HG03354 (cell line): ENCODE results near the gene SLC19A1.

ENCODE experiments used
- ATAC-seq: cut with Tn5 transposase; IDR thresholded peaks from one replicate; pipeline ENCODE4 v1.9.1; 2021; ENCODE audit warnings: mild to moderate bottlenecking; ENCODE audit not compliant: unreplicated experiment, poor library complexity, severe bottlenecking

The SLC19A1 gene

DNA sequence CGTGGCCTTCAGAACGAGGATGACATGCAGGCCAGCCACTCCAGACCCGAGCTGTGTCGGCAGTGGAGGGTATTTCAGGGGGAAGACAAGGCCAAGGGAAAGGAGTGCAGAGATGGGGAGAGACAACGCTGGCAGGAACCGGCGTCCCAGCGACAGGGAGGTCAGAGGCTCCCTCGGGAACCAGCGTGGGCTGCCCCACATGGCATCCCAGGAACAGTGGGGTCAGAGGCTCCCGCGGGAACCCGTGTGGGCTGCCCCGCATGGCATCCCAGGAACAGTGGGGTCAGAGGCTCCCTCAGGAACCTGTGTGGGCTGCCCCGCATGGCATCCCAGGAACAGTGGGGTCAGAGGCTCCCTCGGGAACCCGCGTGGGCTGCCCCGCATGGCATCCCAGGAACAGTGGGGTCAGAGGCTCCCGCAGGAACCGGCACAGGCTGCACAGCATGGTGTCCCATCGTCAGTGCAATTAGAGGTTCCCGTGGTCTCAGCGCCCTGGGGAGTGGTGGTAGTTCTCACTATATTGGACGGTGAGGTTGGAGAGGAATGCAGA is 43.0 kb downstream of the SLC19A1 start:
- no peak for ATAC-seq

DNA sequence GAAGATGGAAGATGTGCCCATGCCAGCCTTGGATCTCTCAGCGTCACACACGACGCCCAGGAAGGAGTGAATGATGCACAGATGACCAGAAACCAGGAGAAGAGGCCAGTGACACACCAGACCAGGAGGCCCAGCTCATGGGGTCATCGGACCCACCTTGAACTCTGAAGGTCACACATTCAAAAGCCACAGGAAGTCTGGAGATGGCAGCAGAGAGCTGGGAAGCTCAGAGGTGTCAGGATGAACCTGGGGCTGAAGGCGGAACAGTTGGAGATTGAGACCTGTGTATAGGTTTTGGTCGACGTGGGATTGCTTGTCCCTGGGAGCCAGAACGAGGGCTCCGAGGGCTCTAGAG is 43.6 kb downstream of the SLC19A1 start:
- no peak for ATAC-seq

DNA sequence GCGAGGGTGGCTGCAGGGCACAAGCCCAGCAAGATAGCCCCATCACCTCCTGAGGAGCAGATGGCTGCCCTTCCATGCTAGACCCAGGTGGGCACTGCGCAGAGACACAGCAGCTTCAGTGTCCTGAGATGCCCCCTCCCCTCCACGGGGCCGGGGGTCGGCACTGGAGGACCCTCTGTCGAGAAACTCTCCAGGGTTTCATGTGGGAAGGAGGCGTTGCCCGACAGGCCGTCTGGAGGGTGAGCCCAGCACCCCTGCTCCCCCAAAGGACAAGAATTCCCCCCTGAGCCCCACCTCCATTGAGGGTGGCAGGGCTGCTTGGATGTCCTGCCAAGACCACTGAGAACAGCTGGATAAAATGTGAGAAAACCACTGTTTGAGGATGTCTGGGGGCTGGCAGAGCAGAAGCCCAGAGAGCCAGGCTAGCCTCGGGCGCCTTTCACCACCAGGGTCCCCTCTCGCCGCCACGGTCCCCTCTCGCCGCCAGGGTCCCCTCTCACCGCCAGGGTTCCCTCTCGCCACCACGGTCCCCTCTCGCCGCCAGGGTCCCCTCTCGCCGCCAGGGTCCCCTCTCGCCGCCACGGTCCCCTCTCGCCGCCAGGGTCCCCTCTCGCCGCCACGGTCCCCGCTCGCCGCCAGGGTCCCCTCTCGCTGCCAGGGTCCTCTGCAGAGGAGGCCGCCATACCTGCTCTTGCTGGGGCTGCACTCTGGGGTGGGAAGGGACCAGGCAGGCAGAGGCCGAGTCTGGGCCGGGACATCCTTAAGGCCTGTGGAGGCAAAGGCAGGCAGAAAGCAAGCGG is 44.2 kb downstream of the SLC19A1 start:
- ATAC-seq: no peak

DNA sequence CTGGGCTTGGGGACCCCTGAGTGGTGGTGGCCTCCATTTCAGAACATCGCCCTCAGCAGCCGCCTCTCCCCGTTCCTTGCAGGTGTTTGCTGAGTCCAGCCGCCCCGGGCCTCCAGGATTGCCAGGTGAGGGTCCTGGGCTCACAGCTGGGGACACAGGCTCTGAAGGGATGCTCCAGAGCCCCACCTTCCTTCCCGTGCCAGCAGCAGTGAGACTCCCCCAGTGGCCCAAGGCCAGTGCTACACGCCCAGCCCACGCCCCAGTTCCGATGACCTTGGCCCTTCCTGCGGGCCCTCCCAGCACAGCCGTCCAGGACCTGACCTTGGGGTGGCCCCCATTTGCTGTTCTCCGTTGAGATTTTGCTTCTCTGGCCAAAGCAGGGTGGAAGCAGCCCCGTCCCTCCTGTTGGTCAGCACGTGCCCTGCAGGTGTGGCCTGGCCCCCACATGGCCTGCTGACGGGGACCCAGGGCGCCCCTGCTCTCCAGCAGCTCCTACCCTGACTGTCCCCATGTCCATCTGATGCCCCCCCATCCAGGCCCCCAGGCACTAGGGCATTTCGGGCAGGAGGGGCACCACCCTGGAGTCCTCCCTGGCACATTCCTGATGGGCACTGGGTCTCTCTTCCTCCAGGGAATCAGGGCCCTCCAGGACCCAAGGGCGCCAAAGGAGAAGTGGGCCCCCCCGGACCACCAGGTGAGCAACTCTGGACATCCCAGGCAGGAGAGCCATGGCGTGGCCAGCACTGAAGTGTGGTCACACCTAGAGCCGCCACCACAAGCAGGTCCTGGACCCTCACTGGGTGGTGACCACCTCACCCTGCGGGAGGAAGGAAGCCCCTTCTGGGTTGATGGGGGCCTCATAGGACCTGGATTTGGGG is 45.0 kb downstream of the SLC19A1 start:
- no peak for ATAC-seq

DNA sequence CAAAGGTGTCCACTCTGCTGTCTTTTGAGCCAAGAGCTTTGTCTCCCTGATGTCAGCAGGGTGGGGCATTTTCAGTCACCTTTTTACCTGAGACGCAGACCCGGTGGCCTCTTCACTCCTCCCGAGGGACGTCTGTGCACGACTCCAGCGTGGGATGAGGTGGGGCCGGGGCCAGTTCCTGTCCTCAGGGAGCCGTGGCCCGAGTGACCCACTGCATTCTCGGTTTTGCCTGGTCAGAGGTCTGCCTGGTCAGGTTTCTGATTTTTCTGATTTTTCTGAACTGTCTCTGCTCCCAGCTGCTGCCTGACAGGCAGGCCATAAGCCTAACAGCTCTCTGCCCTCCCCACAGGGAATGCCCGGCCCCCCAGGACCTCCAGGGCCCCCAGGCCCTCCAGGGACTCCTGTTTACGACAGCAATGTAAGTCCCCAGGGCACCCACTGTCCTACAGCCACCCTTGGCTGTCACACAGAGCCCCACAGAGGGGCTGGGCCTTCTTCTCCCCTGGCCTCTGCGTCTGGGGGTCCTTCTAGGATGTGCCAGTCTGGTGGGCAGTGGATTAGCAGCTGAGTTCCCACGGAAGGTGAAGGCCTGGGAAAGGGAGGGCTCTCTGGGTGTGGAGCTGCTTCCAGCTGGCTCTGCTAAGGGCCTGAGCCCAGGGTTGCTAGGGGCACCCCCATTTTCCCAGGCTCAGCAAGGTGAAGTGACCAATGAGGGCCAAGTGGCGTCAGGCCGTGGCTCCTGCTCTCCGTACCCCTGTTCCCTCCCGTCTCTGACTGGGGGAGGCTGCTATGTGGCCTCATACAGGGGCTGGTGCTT is 45.9 kb downstream of the SLC19A1 start:
- ATAC-seq: no peak

DNA sequence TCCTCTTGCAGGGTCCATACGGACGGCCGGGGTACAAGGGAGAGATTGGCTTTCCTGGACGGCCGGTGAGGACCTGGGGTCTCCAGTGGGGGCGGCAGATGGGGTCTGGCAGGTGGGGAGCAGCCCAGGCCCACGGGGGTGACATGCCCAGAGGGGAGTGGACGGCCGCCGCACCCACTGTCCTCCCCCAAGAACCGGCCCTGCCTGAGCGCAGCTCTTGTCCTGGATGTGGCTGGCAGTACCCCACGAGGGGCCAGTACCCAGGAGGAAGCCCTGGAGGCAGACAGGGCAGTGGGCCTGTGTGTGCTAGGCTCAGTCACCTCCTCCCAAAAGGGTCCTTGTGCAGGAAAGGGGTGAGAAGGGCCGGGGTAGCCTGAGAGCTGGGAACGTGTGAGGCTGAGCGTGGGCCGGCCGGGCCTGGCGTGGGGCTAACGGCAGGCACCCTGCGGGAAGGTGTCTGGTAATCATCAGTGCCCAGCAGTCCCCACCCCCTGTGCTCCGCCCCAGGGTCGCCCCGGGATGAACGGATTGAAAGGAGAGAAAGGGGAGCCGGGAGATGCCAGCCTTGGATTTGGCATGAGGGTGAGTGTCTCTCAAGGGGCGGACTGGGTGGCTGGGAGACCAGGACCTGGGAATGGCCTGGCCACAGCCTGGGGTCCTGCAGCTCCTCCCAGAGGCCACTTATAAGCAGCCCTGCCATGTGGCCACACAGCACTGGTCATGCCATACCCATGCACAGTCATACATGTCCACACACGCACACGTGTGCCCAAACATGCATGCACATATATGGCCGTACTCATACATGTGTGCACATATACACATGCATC is 47.2 kb downstream of the SLC19A1 start:
- no peak for ATAC-seq

DNA sequence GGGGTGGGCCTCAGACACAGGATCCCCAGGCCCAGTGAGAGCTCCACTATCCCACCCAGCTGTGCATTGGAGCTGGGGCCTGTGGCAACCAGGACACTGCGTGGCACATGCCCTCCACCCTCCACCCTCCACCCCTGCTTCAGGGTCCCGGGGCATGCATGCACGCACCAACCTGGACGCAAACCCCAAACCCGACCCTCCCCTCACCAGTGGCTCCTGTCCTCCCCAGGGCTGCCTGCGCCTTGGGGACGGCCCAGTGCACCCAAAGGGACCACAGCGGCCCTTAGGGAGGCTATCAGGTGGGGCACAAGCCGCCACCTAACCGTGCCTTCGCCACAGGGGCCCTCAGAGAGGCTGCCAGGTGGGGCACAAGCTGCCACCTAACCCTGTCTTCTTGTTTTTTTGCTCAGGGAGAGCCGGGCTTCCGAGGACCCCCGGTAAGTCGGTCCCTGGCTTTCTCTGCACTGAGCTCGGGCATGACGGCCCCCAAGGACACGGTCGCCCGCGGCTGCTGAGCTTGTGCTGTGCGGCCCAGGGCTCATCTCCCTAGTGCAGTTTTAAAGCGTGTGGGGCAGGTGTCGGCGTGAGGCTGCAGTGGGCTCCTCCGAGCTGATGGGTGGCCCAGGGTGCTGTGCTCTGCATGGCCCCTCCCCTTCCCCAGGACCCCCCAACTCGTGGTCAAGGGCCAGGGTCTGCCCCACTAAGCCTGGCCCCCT is 47.9 kb downstream of the SLC19A1 start:
- ATAC-seq: no peak

DNA sequence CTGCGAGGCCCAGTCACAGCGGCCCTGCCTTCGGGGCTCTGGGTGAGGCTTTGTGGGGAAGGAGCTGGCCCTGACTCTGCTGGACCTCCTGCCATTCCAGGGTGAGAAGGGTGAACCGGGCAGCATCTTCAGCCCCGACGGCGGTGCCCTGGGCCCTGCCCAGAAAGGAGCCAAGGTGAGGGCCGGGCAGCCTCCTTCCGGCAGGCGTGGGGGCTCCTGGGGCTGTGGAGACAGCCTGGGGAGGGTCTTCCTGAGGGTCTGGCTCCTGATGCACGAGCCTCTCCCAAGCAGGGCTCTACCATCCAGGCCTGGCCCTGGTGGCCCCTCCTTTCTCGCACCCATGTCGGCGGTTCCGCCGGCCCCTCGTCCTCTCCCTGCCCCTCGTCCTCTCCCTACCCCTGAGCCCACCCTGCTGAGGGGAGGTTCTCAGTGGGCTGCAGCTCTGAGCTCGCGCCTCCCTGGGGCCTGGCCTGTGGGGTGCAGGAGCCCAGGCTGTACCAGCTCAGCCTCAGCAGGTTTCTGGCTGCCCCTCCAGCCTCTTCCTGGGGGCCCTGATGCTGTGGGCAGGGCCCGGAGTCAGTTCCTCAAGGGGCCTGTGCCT is 48.7 kb downstream of the SLC19A1 start:
- no peak for ATAC-seq

DNA sequence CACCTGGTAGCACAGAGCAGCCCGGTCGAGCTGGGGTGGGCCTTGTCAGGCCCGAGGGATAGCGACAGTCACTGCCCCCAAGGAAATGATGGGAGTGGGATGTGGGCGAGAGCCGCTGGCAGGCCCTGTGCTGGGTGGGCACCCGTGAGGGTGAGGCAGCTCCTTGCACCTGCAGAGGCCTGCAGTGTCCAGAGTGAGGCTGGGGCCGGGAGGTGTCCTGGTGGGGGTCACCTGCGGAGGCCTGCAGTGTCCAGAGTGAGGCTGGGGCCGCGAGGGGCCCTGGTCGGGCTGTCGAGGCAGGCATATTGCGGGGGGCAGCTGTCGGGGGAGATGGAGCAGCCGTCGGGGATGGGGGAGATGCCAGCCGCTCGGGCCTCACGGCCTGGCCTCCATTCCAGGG is 49.5 kb downstream of the SLC19A1 start:
- ATAC-seq: no peak

DNA sequence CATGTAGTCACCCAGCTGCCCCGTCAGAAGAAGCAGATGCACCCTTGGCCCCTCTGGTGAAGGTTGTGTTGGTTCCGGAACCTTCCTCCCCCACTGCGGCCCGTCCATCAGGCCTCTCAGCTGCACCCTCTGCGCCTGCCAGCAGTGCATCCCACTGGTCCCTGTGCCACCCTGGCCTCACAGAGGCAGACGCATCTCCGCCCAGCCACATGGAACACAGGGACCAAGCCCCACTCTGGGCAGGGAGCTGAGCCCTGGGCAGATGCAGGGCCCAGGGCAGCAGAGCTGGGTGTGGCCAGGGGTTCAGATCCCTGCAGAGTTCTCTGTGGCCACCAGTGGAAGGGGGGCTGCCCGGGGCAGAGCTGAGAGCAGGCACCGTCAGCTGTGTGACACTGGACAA is 50.6 kb downstream of the SLC19A1 start:
- ATAC-seq: no peak

DNA sequence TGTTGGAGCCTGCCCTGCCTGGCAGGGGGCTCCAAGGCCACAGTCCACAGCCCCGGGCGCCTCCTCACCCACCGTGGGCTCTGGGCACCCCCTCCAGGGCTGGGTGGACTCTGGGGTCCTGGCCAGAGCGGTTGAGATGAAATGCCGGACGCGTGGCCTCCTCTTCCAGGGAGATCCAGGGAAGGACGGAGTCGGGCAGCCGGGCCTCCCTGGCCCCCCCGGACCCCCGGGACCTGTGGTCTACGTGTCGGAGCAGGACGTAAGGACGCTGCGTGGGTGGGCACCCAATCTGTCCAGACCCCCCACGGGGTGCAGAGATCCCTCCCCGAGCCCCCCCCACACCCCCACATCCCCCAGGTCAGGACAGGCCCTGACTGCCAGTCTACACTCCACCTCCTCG is 51.2 kb downstream of the SLC19A1 start:
- no peak for ATAC-seq

DNA sequence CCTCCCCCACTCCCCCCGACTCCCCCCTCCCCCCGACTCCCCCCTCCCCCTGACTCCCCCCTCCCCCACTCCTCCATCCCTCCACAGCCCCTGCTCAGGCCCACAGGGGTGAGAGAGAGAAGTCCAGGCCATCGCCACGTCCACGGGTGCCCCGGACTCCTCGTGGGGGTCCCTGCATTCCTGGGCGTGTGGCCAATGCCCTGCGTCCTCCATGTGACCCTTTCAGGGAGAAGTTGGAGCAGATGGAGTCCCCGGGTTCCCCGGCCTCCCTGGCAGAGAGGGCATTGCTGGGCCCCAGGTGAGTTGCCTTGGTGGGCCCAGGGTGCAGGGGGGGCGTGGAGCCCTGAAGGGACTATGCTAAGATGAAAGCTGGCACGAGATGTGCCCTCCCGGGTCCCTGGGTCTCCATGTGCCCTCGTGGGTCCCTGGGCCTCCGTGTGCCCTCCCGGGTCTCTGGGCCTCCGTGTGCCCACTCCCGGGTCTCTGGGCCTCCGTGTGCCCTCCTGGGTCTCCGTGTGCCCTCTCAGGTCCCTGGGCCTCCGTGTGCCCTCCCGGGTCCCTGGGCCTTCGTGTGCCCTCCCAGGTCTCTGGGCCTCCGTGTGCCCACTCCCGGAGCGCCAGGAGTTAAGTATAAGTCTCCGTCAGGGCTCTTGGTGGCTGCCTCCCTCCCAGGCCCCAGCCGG is 52.0 kb downstream of the SLC19A1 start:
- no peak for ATAC-seq

DNA sequence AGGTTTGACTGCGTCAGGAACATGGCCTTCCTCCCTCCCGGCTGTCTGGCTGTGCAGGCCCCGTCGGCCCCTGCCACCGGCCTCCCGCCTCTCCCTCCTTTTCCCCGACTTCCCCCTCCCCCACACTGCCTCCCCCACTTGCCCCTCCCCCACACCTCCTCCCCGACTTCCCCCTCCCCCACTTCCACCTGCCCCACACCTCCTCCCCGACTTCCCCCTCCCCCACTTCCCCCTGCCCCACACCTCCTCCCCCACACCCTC is 52.6 kb downstream of the SLC19A1 start:
- ATAC-seq: no peak

DNA sequence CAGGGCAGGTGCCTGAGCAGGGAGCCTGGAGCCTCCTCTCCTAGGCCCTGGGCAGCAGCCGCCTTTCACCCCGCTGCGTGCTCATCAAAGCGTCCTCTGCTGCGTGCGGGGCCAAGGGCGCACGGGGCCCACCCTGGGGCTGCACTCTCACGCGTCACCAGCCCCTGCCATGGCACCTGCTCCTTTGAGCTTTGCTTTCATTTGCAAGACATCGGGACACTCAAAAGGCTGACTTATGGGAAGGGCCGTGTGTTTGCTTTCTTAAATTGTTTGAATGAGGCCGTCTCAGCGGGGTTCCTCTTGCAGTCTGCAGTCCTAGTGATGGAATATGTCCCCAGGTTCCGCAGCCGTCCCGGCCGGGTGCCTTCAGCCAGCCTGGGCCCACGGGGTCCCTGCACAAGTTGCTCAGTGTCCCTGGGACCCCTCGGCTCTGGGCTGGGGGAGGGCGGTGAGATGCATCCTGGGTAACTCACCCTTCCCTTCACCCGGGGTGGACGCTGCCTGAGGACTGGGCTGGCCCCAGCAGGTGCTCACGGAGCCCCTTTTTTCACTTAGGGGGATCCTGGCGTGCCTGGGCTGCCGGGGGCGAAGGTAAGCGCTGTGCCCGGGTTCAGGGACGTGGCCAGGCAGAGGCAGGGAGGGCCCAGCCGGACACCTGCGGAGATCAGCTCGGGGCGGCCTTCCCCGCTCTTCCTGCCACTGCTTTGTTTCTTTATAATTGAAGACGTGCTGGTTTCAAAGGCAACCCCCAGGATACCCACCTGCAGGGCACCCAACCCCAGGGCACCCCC is 53.1 kb downstream of the SLC19A1 start:
- no peak for ATAC-seq

DNA sequence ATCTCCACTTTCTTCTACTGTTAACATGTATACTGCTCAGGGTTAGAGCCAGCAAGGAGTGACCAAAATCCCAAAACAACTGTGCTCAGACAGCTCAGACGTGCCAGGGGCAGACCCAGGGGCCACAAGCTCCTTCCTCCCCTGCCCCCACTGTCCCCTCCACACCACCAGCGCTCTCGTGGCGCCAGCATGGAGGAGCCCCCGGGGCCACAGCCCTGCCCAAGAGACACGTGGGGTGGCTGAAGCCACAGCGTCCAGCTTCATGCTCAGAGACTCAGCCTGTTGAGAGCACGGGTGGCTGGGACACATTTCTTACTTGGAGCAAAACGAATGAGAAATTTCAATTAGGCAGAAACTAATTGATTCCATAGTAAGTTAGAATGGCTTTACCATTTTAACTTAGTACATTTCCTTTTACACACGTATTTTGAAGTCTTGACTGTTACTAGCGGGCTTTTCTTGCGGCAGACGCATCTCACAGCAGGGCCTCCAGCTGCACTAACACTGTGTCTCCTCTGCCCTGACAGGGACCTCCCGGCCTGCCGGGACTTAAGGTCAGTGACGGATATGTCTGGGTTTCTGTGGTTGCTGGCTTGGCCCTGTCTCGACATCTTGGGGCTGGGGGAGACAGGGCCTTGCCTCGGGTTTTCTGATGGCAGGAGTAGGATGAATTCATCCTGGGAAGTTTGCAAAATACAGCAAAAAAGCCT is 54.2 kb downstream of the SLC19A1 start:
- ATAC-seq: no peak

DNA sequence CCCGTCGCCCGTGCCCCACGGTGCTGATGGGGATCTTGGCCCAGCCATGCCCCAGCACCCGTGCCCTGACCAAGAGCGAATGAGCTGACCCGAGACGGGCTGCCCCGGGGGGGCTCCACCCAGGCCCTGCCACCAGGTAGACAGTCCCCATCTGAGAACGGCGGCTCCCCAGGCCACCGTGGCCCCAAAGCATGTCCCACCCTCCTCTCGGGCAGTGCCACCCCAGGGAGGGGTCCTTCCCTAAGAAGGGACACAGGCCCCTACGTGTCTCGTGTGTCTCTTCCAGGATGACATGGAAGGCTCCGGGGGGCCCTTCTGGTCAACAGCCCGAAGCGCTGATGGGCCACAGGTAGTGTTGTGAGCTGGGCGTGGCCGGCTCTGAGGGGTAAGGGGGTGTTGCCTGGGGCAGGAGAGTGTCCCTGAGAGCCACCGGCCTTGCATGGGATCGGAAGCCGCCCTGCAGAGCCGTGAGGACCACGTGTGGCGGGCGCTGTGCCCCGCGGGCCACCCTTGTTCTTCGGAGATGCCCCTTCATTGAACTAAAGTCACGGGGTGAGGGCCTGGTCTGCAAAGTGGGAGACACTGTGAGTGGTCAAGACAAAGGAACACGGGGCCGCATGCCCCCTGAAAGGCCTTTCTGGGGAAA is 55.0 kb downstream of the SLC19A1 start:
- ATAC-seq: no peak
